Measurements from ENCODE around the gene MGLL. TPM values are rescaled to one million over a fixed set of nuclear protein-coding genes. Genes with fewer than 3 reads are reported as not detected.

MGLL gene
- total RNA-seq, 6 experiments from 2014 or later = 97.0 to 168 (median 115) TPM

DNA sequence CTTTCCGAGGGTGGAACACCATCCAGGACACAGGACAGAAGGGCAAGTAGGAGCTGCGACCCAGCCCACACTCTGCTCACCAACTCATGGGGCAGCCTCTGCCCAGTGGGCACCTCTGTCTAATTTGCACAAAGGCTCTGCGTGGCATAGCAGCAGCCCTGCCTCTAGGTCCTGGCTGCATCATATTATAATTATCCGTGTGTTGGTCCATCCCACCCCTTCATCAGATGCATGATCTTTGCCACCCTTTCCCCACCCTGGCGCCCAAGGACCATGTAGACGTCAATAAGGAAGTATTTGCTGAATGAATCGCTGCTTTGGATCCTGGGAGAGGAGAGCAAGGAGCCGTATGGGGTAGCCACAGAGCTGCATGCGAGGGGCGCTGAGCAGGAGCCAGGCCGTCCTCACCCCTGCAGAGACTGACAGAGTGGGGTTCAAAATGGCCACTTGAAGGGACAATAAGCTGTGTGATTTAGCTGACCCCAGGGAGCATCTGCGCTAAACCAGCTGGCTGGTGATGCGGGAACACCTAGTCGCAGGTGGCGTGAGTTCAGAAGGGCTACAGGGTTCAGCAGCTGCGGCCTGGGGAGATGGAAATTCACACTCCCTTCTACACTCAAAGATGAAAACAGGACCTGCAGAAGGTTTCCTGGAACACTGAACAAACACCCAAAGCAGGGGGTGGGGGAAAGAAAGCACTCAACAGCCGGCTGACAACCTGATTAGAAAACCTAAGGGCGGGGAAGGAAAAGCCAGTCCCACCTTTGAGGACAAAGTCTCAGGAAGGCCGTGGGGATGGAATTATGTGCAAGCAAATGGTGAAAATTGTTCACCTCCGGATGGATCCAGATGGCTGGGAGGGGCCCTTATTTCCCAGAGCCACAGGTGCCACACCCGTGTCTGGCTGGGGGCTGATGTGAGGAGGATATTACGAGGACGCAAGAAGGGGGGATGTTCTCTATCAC is 6.4 kb downstream of the MGLL start:
- Histone ChIP-seq H3K36me3 (peaks cover 0 to 17% (median 5%) of the 10 kb centered on the region in 4 donors), H3K27me3 (no peaks in the 10 kb centered on the region), H3K4me1 (peaks cover 0 to 62% (median 22%) of the 10 kb centered on the region in 4 donors), H3K9me3 (no peaks in the 10 kb centered on the region), H3K27ac (peak overlapping the region in 1 of 3 donors; percentile 92), H3K4me3 (no peak overlapping the region)
- DNase-seq (no peak), ATAC-seq (no peak)
- TF ChIP-seq, protein P1, sequence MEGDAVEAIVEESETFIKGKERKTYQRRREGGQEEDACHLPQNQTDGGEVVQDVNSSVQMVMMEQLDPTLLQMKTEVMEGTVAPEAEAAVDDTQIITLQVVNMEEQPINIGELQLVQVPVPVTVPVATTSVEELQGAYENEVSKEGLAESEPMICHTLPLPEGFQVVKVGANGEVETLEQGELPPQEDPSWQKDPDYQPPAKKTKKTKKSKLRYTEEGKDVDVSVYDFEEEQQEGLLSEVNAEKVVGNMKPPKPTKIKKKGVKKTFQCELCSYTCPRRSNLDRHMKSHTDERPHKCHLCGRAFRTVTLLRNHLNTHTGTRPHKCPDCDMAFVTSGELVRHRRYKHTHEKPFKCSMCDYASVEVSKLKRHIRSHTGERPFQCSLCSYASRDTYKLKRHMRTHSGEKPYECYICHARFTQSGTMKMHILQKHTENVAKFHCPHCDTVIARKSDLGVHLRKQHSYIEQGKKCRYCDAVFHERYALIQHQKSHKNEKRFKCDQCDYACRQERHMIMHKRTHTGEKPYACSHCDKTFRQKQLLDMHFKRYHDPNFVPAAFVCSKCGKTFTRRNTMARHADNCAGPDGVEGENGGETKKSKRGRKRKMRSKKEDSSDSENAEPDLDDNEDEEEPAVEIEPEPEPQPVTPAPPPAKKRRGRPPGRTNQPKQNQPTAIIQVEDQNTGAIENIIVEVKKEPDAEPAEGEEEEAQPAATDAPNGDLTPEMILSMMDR (IDR thresholded peaks at IDR 0.05) = no peak
- no peak for TF ChIP-seq POLR2A (IDR thresholded peaks at IDR 0.05)
- intact Hi-C loops (cut with DNase I) = loop anchor here (10.0 kb wide), 2 partner anchors 51 to 111 kb away; no protein-coding TSS in a partner anchor
- 84% methylated on average over 8 of the region's 23 CpGs for WGBS (ENCODE audit: insufficient coverage, low coverage, low lambda C conversion rate, missing lambda C conversion rate)

DNA sequence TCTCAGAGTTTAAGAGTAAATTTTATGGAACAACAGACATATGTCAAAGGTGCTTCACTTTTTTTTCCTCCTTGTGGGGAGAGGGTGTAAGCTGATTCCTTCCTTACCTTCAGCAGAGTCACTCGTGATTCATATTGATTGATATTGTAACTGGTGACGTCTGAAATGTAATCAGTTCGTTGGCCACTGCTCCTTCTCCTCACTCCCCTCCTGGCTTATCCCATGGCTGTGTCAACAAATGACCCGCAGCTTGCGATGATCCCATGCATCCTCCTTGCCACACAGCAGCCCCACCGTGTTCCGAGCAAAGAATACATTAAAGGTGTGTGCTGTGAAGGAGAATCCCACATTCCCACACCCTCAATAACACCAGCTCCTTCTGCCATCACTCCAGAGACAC is 7.3 kb downstream of the MGLL start:
- TF ChIP-seq, protein P1 (IDR thresholded peaks at IDR 0.05) = no peak
- TF ChIP-seq POLR2A (IDR thresholded peaks at IDR 0.05) = no peak
- peaks cover 0 to 57% (median 22%) of the 10 kb centered on the region in 4 donors for H3K4me1 ChIP-seq
- WGBS (ENCODE audit: insufficient coverage, low coverage, low lambda C conversion rate, missing lambda C conversion rate) = 41% methylated on average over 7 of the region's 7 CpGs
- intact Hi-C loops (cut with DNase I) = loop anchor here (10.0 kb wide), 2 partner anchors 50 to 110 kb away; no protein-coding TSS in a partner anchor
- H3K27me3 ChIP-seq = no peaks in the 10 kb centered on the region
- peak overlapping the region in 1 of 3 donors; percentile 37 for H3K27ac ChIP-seq
- H3K9me3 ChIP-seq = no peaks in the 10 kb centered on the region
- H3K36me3 ChIP-seq = peaks cover 0 to 19% (median 5%) of the 10 kb centered on the region in 4 donors
- ATAC-seq (peak; percentile 11 to 54 (median 21)), DNase-seq (peak in 1 of 3 donors; percentile 36)
- H3K4me3 ChIP-seq = no peak overlapping the region

DNA sequence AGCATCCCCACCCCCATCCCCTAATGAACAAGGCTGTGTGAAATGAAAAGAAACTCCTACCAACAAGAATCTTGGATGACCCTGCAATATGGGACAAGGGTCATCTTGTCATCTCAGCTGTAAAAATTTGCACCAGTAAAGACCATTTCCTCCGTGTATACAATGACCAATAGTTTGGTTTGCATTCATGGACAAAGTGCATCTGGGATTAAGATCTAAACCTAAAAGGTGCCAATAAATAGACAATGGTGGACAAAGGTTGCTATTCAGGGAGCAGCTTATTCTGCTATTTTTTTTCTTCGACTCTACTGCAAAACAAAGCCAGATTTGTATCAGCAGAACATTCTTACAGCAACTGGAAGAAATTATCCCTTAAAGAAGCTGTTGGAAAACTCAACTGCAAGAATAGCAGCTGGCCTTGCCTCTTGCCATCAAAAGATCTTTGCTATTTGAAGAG is 8.0 kb downstream of the MGLL start:
- ATAC-seq (no peak), DNase-seq (no peak)
- TF ChIP-seq, protein P1 (IDR thresholded peaks at IDR 0.05) = no peak
- Histone ChIP-seq H3K4me3 (no peak overlapping the region), H3K27me3 (no peaks in the 10 kb centered on the region), H3K4me1 (peaks cover 0 to 51% (median 20%) of the 10 kb centered on the region in 4 donors), H3K9me3 (no peaks in the 10 kb centered on the region), H3K27ac (peak overlapping the region in 1 of 3 donors; percentile 37), H3K36me3 (peaks cover under 1 to 22% (median 7%) of the 10 kb centered on the region in 4 donors)
- 35% methylated on average over 2 of the region's 2 CpGs for WGBS (ENCODE audit: insufficient coverage, low coverage, low lambda C conversion rate, missing lambda C conversion rate)
- intact Hi-C loops (cut with DNase I) = loop anchor here (10.0 kb wide), 2 partner anchors 50 to 110 kb away; no protein-coding TSS in a partner anchor

DNA sequence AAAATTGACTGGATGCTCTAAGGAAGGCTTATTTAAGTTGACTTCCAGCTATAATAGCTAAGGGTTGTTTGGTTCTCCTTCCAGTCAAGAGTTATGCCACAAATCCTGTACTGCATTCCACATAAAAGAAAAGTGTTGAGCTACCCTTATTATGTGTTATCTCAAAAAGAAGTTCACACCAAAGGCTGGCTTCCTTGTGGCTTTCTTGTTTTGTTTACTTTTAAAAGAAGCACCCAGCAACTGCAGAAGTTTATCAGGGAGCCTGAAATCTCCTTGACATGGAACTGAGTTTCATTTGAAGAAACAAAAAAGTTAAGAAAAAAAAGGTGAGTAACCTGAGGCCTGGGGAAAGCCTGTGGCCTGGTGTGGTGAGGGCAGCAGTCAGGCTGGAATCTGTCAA is 10.2 kb downstream of the MGLL start:
- no peak overlapping the region for H3K27ac ChIP-seq
- no peak for DNase-seq
- intact Hi-C loops (cut with DNase I) = loop anchor here (10.0 kb wide), 2 partner anchors 47 to 107 kb away; no protein-coding TSS in a partner anchor
- H3K9me3 ChIP-seq = no peaks in the 10 kb centered on the region
- no peaks in the 10 kb centered on the region for H3K27me3 ChIP-seq
- TF ChIP-seq POLR2A (IDR thresholded peaks at IDR 0.05) = no peak
- TF ChIP-seq, protein P1 (IDR thresholded peaks at IDR 0.05) = no peak
- peaks cover 0 to 29% (median 8%) of the 10 kb centered on the region in 4 donors for H3K4me1 ChIP-seq
- no peak for ATAC-seq
- H3K36me3 ChIP-seq = peaks cover 3 to 36% (median 14%) of the 10 kb centered on the region in 4 donors
- no peak overlapping the region for H3K4me3 ChIP-seq

Data from right lobe of liver (tissue), 6 donors.